CD4-positive, CD25-positive, alpha-beta regulatory T cell (primary cell): ENCODE data around the gene SERPINI1. TPM values are rescaled to one million over a fixed set of nuclear protein-coding genes. Genes with fewer than 3 reads are reported as not detected.

ENCODE experiments used
- ATAC-seq, 2 donors: fragments of 150-1000 bp; cut with Tn5 transposase; one replicate each; pipeline ENCODE4 v1.10.0; 2021; ENCODE audit warnings: low read depth in 2 of 2, moderate number of reproducible peaks in 2 of 2, moderate library complexity in 1 of 2
- DNase-seq, 3 donors: peaks; one replicate each; pipeline versions ENCODE4 v3.0.0 to v3.0.0-alpha.2; 2012 to 2022; ENCODE audit warnings: mixed read lengths in 1 of 3
- H3K27ac ChIP-seq: one replicate; pipeline ENCODE4 v1.7.0; 2013; ENCODE audit warnings: mild to moderate bottlenecking, low read length; ENCODE audit not compliant: insufficient read depth, poor library complexity, severe bottlenecking
- H3K27me3 ChIP-seq: one replicate; pipeline ENCODE4 v1.7.0; 2013; ENCODE audit warnings: low read length; ENCODE audit not compliant: control insufficient read depth, insufficient read depth
- H3K36me3 ChIP-seq: one replicate; pipeline ENCODE4 v1.7.0; 2013; ENCODE audit warnings: mild to moderate bottlenecking, low read length, moderate library complexity; ENCODE audit not compliant: control insufficient read depth, insufficient read depth
- H3K4me1 ChIP-seq: 2 replicates; pipeline ENCODE4 v1.7.0; 2013; ENCODE audit warnings: mild to moderate bottlenecking, low read length; ENCODE audit not compliant: insufficient read depth, control insufficient read depth, poor library complexity, severe bottlenecking
- H3K4me3 ChIP-seq: one replicate; pipeline ENCODE4 v1.7.0; 2013; ENCODE audit warnings: low read depth, mild to moderate bottlenecking, low read length, moderate library complexity
- H3K9me3 ChIP-seq, 2 experiments: 1 replicate in 1 of 2; 2 replicates in 1 of 2; pipeline ENCODE4 v1.7.0; 2013; ENCODE audit warnings: low read length in 2 of 2, mild to moderate bottlenecking in 1 of 2, moderate library complexity in 1 of 2; ENCODE audit not compliant: control insufficient read depth in 2 of 2
- H3K27ac Mint-ChIP-seq, 3 donors: one replicate each; pipeline ENCODE4 v1.8.0; 2020 to 2022; ENCODE audit warnings: mild to moderate bottlenecking in 3 of 3, mixed read lengths in 3 of 3, moderate library complexity in 2 of 3
- H3K27me3 Mint-ChIP-seq: one replicate; pipeline ENCODE4 v1.8.0; 2022; ENCODE audit warnings: mild to moderate bottlenecking, mixed read lengths
- H3K36me3 Mint-ChIP-seq: one replicate; pipeline ENCODE4 v1.8.0; 2020; ENCODE audit warnings: mixed read lengths
- H3K4me1 Mint-ChIP-seq, 4 donors: one replicate each; pipeline ENCODE4 v1.8.0; 2020 to 2022; ENCODE audit warnings: mixed read lengths in 4 of 4, mild to moderate bottlenecking in 1 of 4
- H3K4me3 Mint-ChIP-seq, 4 donors: one replicate each; pipeline ENCODE4 v1.8.0; 2020 to 2022; ENCODE audit warnings: mild to moderate bottlenecking in 4 of 4, mixed read lengths in 4 of 4, moderate library complexity in 3 of 4
- H3K9me3 Mint-ChIP-seq, 7 donors: one replicate each; pipeline ENCODE4 v1.8.0; 2020 to 2022; ENCODE audit warnings: mixed read lengths in 7 of 7, mild to moderate bottlenecking in 3 of 7, moderate library complexity in 2 of 7
- polyA plus RNA-seq, 4 donors: library from polyadenylated mRNA; unstranded; fragments of 300-500 nt; fragmentation: Illumina TruSeq; gene quantifications; one replicate each; pipeline ENCODE4 v1.2.3, GENCODE V29; 2021
- total RNA-seq: library from RNA; stranded (reverse); gene quantifications from one replicate; pipeline ENCODE4 v1.2.3, GENCODE V29; 2022

The SERPINI1 gene
- total and polyA plus RNA-seq, 5 donors from 2014 or later, result 2.4 to 17.8 (median 13.2) TPM

GRCh38 chr3:167749209-167749608, 13.7 kb downstream of the SERPINI1 start:
- Histone ChIP-seq H3K4me3 (no peak overlapping the region), H3K27me3 (no peaks in the 10 kb centered on the region), H3K4me1 (no peaks in the 10 kb centered on the region), H3K27ac (no peak overlapping the region), H3K36me3 (no peaks in the 10 kb centered on the region), H3K9me3 (no peaks in the 10 kb centered on the region)
- ATAC-seq (no peak), DNase-seq (no peak)
- Mint-ChIP-seq H3K4me1 (peaks cover 16 to 29% (median 19%) of the 10 kb centered on the region in 4 donors), H3K27me3 (no peaks in the 10 kb centered on the region), H3K36me3 (no peaks in the 10 kb centered on the region), H3K27ac (peak overlapping the region in 1 of 3 donors; percentile 37), H3K9me3 (no peaks in the 10 kb centered on the region), H3K4me3 (no peak overlapping the region)

DNA sequence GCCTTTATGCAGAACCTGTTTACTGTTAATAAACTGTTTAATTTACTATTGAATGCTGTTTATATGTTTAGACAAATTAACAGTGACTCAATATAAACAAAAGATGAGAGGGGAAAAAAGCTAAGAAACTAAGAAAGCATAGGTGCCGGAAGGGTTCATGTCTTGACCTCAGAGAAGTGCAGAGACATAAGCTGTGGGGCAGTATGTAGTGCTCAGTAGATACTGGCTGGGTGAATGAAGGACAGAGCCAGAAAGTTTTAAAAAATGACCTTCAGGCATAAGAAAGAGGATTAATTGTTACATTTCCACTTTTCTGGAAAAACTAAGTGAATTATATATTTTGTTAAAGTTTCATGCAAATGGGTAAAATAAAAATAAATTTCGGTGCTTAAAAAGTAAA, 14.2 kb downstream of the SERPINI1 start:
- Histone ChIP-seq H3K27me3 (no peaks in the 10 kb centered on the region), H3K36me3 (no peaks in the 10 kb centered on the region), H3K27ac (no peak overlapping the region), H3K4me1 (no peaks in the 10 kb centered on the region), H3K9me3 (no peaks in the 10 kb centered on the region), H3K4me3 (no peak overlapping the region)
- Mint-ChIP-seq H3K27me3 (no peaks in the 10 kb centered on the region), H3K4me3 (no peak overlapping the region), H3K36me3 (no peaks in the 10 kb centered on the region), H3K27ac (peak overlapping the region in 2 of 3 donors; percentile 3 to 37), H3K9me3 (no peaks in the 10 kb centered on the region), H3K4me1 (peaks cover 17 to 31% (median 21%) of the 10 kb centered on the region in 4 donors)
- DNase-seq (no peak), ATAC-seq (no peak)

DNA sequence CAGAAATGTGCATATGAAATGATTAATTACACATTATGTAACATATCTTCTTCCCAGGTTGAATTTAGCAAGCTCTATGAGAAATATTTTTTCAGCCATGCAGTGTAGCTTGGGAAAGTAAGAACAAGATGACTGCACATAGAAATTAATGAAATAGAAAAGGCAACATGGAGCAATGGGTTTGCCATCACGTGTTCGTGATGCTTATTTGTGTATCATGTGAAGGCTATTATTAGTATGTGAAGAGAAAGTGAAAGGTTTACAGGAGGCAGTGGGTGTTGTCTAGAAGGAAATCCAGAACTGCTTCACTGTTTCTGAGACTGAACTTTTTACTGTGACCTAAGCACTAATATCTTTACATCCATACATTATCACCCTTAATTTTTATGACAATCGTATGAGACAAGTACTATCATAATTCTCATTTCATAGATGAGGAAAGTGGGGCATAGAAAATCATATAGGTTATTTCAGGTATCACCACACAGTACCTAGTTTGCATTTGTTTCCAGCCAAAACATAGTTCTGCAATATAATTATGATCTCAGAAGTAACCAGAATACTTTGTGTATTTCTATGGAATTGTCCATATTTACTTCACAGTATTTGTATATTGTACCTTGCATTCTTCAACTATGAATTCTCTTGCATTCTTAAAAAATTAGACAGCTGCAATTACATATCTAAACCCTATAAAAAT, 14.9 kb downstream of the SERPINI1 start:
- Mint-ChIP-seq H3K27me3 (no peaks in the 10 kb centered on the region), H3K27ac (peak overlapping the region; percentile 14 to 62 (median 37)), H3K4me3 (peak overlapping the region in 2 of 4 donors; percentile 23 to 41), H3K4me1 (peaks cover 20 to 38% (median 27%) of the 10 kb centered on the region in 4 donors), H3K9me3 (no peaks in the 10 kb centered on the region), H3K36me3 (no peaks in the 10 kb centered on the region)
- Histone ChIP-seq H3K9me3 (no peaks in the 10 kb centered on the region), H3K27me3 (no peaks in the 10 kb centered on the region), H3K27ac (no peak overlapping the region), H3K4me3 (peak overlapping the region; percentile 54), H3K36me3 (no peaks in the 10 kb centered on the region), H3K4me1 (no peaks in the 10 kb centered on the region)
- ATAC-seq (peak; percentile 82 to 91), DNase-seq (peak in 2 of 3 donors; percentile 39 to 51)

DNA sequence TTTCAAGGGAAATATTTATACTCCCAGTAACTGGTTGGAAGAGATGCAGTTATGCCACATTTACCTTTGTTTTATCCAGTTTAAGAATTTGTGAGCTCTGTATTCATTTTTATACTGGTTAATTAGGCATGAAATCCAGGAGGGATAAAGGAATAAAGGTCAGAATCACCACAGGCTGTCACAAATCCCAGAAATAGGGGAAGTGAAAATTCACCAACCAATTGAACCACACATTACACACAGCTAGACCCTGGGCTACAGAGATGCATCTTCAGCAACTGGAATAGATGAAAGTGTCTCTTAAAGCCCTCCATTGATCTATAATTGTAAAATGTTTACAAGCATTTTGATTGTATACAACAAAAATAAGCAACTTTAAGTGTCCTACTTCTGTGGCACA, 18.5 kb downstream of the SERPINI1 start:
- Histone ChIP-seq H3K4me1 (no peaks in the 10 kb centered on the region), H3K4me3 (no peak overlapping the region), H3K9me3 (no peaks in the 10 kb centered on the region), H3K27ac (no peak overlapping the region), H3K36me3 (no peaks in the 10 kb centered on the region), H3K27me3 (no peaks in the 10 kb centered on the region)
- H3K4me3 Mint-ChIP-seq, result no peak overlapping the region
- H3K27ac Mint-ChIP-seq, result no peak overlapping the region
- no peaks in the 10 kb centered on the region for H3K36me3 Mint-ChIP-seq
- no peak for DNase-seq
- peaks cover 23 to 31% (median 30%) of the 10 kb centered on the region in 4 donors for H3K4me1 Mint-ChIP-seq
- ATAC-seq, result no peak
- H3K9me3 Mint-ChIP-seq, result no peaks in the 10 kb centered on the region
- H3K27me3 Mint-ChIP-seq, result no peaks in the 10 kb centered on the region

DNA sequence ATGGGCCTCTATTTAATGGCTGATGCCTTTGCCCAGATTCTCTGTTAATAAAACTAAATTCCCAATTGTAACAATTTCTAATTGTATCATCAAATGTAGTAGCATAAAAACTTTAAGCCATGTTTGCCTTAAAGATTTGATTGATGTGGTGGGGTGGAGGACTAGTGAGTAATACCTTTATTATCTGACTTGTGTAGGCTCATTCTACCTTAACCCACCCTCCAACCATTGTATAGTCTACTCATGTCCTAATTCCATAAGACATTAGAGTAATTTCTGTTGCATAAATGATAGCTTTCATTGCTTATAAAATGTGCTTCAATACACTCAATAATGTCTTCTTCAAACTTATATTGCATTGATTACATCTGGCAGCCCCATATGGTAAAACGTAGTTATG, 25.8 kb downstream of the SERPINI1 start:
- H3K36me3 Mint-ChIP-seq, result peaks cover 15% of the 10 kb centered on the region
- H3K27me3 Mint-ChIP-seq, result no peaks in the 10 kb centered on the region
- H3K4me1 Mint-ChIP-seq, result peaks cover 0 to 14% (median 5%) of the 10 kb centered on the region in 4 donors
- H3K4me3 Mint-ChIP-seq, result no peak overlapping the region
- ATAC-seq (no peak), DNase-seq (no peak)
- Histone ChIP-seq H3K4me3 (no peak overlapping the region), H3K9me3 (no peaks in the 10 kb centered on the region), H3K27ac (no peak overlapping the region), H3K36me3 (no peaks in the 10 kb centered on the region), H3K4me1 (no peaks in the 10 kb centered on the region), H3K27me3 (no peaks in the 10 kb centered on the region)
- H3K27ac Mint-ChIP-seq, result no peak overlapping the region
- H3K9me3 Mint-ChIP-seq, result peaks cover 0 to 1% (median 0%) of the 10 kb centered on the region in 7 donors

DNA sequence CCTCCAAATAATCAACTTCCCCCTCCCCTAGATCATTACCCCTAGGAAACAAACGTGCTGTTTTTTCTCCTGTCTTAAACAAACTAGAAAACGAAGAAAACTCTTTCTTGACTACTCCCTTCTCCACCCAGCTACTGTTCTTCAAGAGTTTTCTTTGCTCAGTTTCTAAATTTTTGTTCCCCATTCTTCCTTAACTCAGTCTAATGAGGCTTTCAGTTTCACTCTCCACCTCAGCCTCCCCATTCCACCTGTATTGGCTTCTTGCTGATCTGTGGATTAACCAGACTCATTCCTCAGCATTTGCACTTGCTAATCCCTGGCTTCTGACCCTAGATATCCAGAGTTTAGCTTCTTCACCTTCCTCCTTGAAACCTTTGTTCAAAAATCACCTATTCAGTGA, 26.8 kb downstream of the SERPINI1 start:
- no peaks in the 10 kb centered on the region for H3K36me3 ChIP-seq
- Mint-ChIP-seq H3K4me3 (no peak overlapping the region), H3K36me3 (peaks cover 15% of the 10 kb centered on the region), H3K27ac (peak overlapping the region in 1 of 3 donors; percentile 31), H3K27me3 (no peaks in the 10 kb centered on the region), H3K4me1 (peaks cover 0 to 14% (median 2%) of the 10 kb centered on the region in 4 donors), H3K9me3 (peaks cover 0 to 1% (median 0%) of the 10 kb centered on the region in 7 donors)
- no peaks in the 10 kb centered on the region for H3K27me3 ChIP-seq
- no peak overlapping the region for H3K27ac ChIP-seq
- DNase-seq (no peak), ATAC-seq (no peak)
- no peak overlapping the region for H3K4me3 ChIP-seq
- no peaks in the 10 kb centered on the region for H3K9me3 ChIP-seq
- no peaks in the 10 kb centered on the region for H3K4me1 ChIP-seq

DNA sequence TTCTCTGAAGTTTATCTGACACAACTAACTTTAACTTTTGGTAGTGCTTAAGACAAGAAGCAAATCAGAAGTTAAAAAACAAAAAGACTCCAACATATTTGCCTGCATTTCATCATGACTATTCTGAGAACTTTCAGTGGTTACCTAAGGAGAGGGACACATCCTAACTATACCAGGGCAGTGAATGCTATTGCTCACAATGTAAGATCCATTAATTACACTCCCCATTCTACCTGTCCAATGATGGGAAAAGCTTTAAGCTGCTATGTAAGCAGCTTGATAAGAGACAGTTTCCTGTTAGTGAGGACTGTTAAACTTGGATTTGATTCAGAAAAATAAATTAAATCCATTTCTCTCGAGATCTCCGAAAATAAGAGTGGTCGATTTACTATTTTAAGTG, 37.5 kb downstream of the SERPINI1 start:
- Histone ChIP-seq H3K9me3 (peaks cover 0 to 4% of the 10 kb centered on the region in 2 experiments), H3K4me3 (no peak overlapping the region), H3K4me1 (no peaks in the 10 kb centered on the region), H3K36me3 (no peaks in the 10 kb centered on the region), H3K27me3 (no peaks in the 10 kb centered on the region), H3K27ac (no peak overlapping the region)
- Mint-ChIP-seq H3K27ac (no peak overlapping the region), H3K9me3 (peaks cover 0 to 5% (median 0%) of the 10 kb centered on the region in 7 donors), H3K27me3 (no peaks in the 10 kb centered on the region), H3K4me1 (peaks cover 7 to 14% (median 9%) of the 10 kb centered on the region in 4 donors), H3K36me3 (peaks cover 6% of the 10 kb centered on the region), H3K4me3 (no peak overlapping the region)
- DNase-seq (no peak), ATAC-seq (no peak)

- Mint-ChIP-seq H3K4me1 (peaks cover 7 to 14% (median 9%) of the 10 kb centered on the region in 4 donors), H3K9me3 (peaks cover 0 to 5% (median 4%) of the 10 kb centered on the region in 7 donors), H3K4me3 (no peak overlapping the region), H3K36me3 (peaks cover 6% of the 10 kb centered on the region), H3K27ac (no peak overlapping the region), H3K27me3 (no peaks in the 10 kb centered on the region)
- no peaks in the 10 kb centered on the region for H3K36me3 ChIP-seq
- no peak overlapping the region for H3K4me3 ChIP-seq
- H3K27me3 ChIP-seq, result no peaks in the 10 kb centered on the region
- DNase-seq, result no peak
- H3K9me3 ChIP-seq, result peaks cover 0 to 4% of the 10 kb centered on the region in 2 experiments
- no peak for ATAC-seq
- no peaks in the 10 kb centered on the region for H3K4me1 ChIP-seq
- no peak overlapping the region for H3K27ac ChIP-seq
Observed at GRCh38 chr3:167773584-167773983, 38.1 kb downstream of the SERPINI1 start.
